HepG2 (cell line): Measurements from ENCODE around the gene TERC. TPM values are rescaled to one million over a fixed set of nuclear protein-coding genes. Genes with fewer than 3 reads are reported as not detected.

ENCODE experiments used
- ARHGAP35 ChIP-seq: sonication (generic); formaldehyde crosslinking; IDR thresholded peaks from 2 replicates; pipeline ENCODE4 v1.9.0; 2022; ENCODE audit warnings: mild to moderate bottlenecking, inconsistent platforms, moderate library complexity, missing genetic modification reagents, borderline replicate concordance
- FOXM1 ChIP-seq: sonication (generic); formaldehyde crosslinking; IDR thresholded peaks from 2 replicates; pipeline ENCODE4 v1.5.0; 2020; ENCODE audit warnings: missing genetic modification reagents
- HMGA1 ChIP-seq: sonication (generic); formaldehyde crosslinking; conservative IDR thresholded peaks from 2 replicates; pipeline ENCODE4 v1.4.0; 2020; ENCODE audit warnings: missing genetic modification reagents
- HNRNPK ChIP-seq: fragments of 200-400 bp; formaldehyde crosslinking; IDR thresholded peaks from 2 replicates; pipeline ENCODE4 v1.6.1; 2018; ENCODE audit warnings: low read length, low read depth, moderate library complexity, mild to moderate bottlenecking; ENCODE audit not compliant: poor library complexity, severe bottlenecking
- HOXA3 ChIP-seq: sonication (generic); formaldehyde crosslinking; IDR thresholded peaks from 2 replicates; pipeline ENCODE4 v1.5.0; 2020; ENCODE audit warnings: missing genetic modification reagents
- KDM5B ChIP-seq: sonication (generic); formaldehyde crosslinking; IDR thresholded peaks from 2 replicates; pipeline ENCODE4 v1.4.0; 2020; ENCODE audit warnings: missing genetic modification reagents, mild to moderate bottlenecking, borderline replicate concordance
- MXD4 ChIP-seq: IDR thresholded peaks from 2 replicates; pipeline ENCODE4 v1.6.1; 2016; ENCODE audit warnings: mild to moderate bottlenecking, missing biosample characterization, missing genetic modification reagents
- NBN ChIP-seq: fragments of 450-650 bp; conservative IDR thresholded peaks from 2 replicates; pipeline ENCODE4 v1.6.1; 2017
- PHF5A ChIP-seq: IDR thresholded peaks from one replicate; pipeline ENCODE4 v1.6.1; 2018; ENCODE audit warnings: low read depth, missing genetic modification reagents; ENCODE audit not compliant: unreplicated experiment
- SSRP1 ChIP-seq: IDR thresholded peaks from 2 replicates; pipeline ENCODE4 v1.6.1; 2016; ENCODE audit warnings: control low read depth
- THAP11 ChIP-seq: IDR thresholded peaks from 2 replicates; pipeline ENCODE4 v1.6.1; 2016; ENCODE audit warnings: missing biosample characterization, missing genetic modification reagents
- YY1 ChIP-seq: IDR thresholded peaks from 2 replicates; pipeline ENCODE4 v1.6.1; 2011; ENCODE audit warnings: low read length, low read depth, moderate library complexity, mild to moderate bottlenecking; ENCODE audit not compliant: insufficient read depth, insufficient replicate concordance
- ZFY ChIP-seq: sonication (generic); formaldehyde crosslinking; IDR thresholded peaks from 2 replicates; pipeline ENCODE4 v1.4.0; 2020; ENCODE audit warnings: missing genetic modification reagents
- ZNF367 ChIP-seq: sonication (generic); formaldehyde crosslinking; IDR thresholded peaks from 2 replicates; pipeline ENCODE4 v1.4.0; 2020; ENCODE audit warnings: missing genetic modification reagents, borderline replicate concordance
- ZNF709 ChIP-seq: sonication (generic); formaldehyde crosslinking; IDR thresholded peaks from 2 replicates; pipeline ENCODE4 v1.5.0; 2020; ENCODE audit warnings: mild to moderate bottlenecking, missing genetic modification reagents
- polyA plus RNA-seq, 8 experiments: library from polyadenylated mRNA; depleted of rRNA in 3 of 8; stranded (reverse) in 7 of 8; unstranded in 1 of 8; fragments of >200 nt; fragmentation: Illumina TruSeq in 4 of 8; extraction: Trizol in 4 of 8; gene quantifications; 2 replicates each; pipeline versions ENCODE4 v1.2.1 to v1.2.3, GENCODE V29; 2011 to 2016; ENCODE audit warnings: low read depth in 4 of 8, missing spikeins in 1 of 8, mixed read lengths in 1 of 8; ENCODE audit not compliant: insufficient read depth in 1 of 8
- total RNA-seq, 5 experiments: library from RNA; depleted of rRNA; stranded (reverse); fragments of >200 nt; fragmentation: Illumina TruSeq; extraction: Trizol; gene quantifications; 2 replicates each; pipeline ENCODE4 v1.2.3, GENCODE V29; 2016; ENCODE audit warnings: low read depth in 1 of 5
- TF ChIP-seq, protein P1 (sequence below): sonication (generic); formaldehyde crosslinking; IDR thresholded peaks from 2 replicates; pipeline ENCODE4 v1.4.0; 2020; ENCODE audit warnings: missing genetic modification reagents
- TF ChIP-seq, protein P2 (sequence below): sonication (generic); formaldehyde crosslinking; IDR thresholded peaks from 2 replicates; pipeline ENCODE4 v1.5.0; 2020; ENCODE audit warnings: missing genetic modification reagents
- TF ChIP-seq, protein P3 (sequence below): sonication (generic); formaldehyde crosslinking; IDR thresholded peaks from 2 replicates; pipeline ENCODE4 v1.5.0; 2020; ENCODE audit warnings: missing genetic modification reagents
- TF ChIP-seq, protein P4 (sequence below), 2 experiments: sonication (generic) in 1 of 2; formaldehyde crosslinking in 1 of 2; IDR thresholded peaks; 2 replicates each; pipeline versions ENCODE4 v1.4.0 to v1.6.1; 2018 to 2020; ENCODE audit warnings: missing genetic modification reagents in 2 of 2, borderline replicate concordance in 1 of 2, low read depth in 1 of 2, mild to moderate bottlenecking in 1 of 2, missing biosample characterization in 1 of 2

Gene TERC
- total and polyA plus RNA-seq, 2 of the 13 experiments (the other 11 are each of a cell fraction or from before 2014, with no cell fraction given): 1.3 to 74.6 TPM

DNA sequence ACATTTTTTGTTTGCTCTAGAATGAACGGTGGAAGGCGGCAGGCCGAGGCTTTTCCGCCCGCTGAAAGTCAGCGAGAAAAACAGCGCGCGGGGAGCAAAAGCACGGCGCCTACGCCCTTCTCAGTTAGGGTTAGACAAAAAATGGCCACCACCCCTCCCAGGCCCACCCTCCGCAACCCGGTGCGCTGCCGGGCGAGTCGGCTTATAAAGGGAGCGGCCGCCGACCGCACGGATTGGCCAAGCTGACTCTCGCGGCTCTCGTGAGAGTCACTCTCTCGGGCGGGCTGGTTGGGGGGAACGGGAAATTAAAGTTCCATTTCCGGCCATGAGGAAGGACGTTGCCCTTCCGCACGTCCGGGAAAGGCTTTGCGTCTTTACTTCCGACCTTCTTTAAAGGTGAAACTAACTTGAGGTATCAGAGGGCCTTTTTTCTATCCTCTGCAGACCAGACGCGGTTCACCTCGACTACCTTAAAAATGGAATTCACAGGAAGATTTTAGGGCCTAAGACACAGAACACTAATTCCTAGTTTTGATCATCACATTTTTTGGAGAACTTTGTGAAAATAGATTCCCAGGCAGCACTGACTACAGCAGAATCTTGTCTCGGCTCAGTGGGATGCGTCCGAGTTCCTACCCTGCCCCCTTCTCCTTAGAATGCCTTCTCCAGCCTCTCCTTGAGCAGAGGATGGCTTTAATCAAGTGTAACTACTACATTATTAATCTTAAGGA lies at the start of gene TERC (continued):
- TF ChIP-seq, protein P1, sequence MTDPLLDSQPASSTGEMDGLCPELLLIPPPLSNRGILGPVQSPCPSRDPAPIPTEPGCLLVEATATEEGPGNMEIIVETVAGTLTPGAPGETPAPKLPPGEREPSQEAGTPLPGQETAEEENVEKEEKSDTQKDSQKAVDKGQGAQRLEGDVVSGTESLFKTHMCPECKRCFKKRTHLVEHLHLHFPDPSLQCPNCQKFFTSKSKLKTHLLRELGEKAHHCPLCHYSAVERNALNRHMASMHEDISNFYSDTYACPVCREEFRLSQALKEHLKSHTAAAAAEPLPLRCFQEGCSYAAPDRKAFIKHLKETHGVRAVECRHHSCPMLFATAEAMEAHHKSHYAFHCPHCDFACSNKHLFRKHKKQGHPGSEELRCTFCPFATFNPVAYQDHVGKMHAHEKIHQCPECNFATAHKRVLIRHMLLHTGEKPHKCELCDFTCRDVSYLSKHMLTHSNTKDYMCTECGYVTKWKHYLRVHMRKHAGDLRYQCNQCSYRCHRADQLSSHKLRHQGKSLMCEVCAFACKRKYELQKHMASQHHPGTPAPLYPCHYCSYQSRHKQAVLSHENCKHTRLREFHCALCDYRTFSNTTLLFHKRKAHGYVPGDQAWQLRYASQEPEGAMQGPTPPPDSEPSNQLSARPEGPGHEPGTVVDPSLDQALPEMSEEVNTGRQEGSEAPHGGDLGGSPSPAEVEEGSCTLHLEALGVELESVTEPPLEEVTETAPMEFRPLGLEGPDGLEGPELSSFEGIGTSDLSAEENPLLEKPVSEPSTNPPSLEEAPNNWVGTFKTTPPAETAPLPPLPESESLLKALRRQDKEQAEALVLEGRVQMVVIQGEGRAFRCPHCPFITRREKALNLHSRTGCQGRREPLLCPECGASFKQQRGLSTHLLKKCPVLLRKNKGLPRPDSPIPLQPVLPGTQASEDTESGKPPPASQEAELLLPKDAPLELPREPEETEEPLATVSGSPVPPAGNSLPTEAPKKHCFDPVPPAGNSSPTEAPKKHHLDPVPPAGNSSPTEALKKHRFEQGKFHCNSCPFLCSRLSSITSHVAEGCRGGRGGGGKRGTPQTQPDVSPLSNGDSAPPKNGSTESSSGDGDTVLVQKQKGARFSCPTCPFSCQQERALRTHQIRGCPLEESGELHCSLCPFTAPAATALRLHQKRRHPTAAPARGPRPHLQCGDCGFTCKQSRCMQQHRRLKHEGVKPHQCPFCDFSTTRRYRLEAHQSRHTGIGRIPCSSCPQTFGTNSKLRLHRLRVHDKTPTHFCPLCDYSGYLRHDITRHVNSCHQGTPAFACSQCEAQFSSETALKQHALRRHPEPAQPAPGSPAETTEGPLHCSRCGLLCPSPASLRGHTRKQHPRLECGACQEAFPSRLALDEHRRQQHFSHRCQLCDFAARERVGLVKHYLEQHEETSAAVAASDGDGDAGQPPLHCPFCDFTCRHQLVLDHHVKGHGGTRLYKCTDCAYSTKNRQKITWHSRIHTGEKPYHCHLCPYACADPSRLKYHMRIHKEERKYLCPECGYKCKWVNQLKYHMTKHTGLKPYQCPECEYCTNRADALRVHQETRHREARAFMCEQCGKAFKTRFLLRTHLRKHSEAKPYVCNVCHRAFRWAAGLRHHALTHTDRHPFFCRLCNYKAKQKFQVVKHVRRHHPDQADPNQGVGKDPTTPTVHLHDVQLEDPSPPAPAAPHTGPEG: peak; percentile 26; the same call in 1 of the 2 replicates
- TF ChIP-seq, protein P2, sequence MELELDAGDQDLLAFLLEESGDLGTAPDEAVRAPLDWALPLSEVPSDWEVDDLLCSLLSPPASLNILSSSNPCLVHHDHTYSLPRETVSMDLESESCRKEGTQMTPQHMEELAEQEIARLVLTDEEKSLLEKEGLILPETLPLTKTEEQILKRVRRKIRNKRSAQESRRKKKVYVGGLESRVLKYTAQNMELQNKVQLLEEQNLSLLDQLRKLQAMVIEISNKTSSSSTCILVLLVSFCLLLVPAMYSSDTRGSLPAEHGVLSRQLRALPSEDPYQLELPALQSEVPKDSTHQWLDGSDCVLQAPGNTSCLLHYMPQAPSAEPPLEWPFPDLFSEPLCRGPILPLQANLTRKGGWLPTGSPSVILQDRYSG: no peak
- TF ChIP-seq FOXM1 (CRISPR knock-in tag) (no peak), KDM5B (CRISPR knock-in tag) (0 out of 2 replicates have a peak, but pooled peaks have one; percentile 0), ZNF709 (CRISPR knock-in tag) (peak; percentile 57; the same call in 1 of the 2 replicates), MXD4 (CRISPR knock-in tag) (0 out of 2 replicates have a peak, but pooled peaks have one; percentile 20), HOXA3 (CRISPR knock-in tag) (peak; percentile 74), PHF5A (CRISPR knock-in tag) (no peak), HNRNPK (peak; percentile 35), YY1 (peak; percentile 82), ZFY (peak; percentile 63), SSRP1 (CRISPR knock-in tag) (no peak), NBN (no peak), THAP11 (CRISPR knock-in tag) (peak; percentile 77), ARHGAP35 (CRISPR knock-in tag) (0 out of 2 replicates have a peak, but pooled peaks have one; percentile 17), ZNF367 (CRISPR knock-in tag) (no peak), HMGA1 (CRISPR knock-in tag) (no peak)
- TF ChIP-seq, protein P3, sequence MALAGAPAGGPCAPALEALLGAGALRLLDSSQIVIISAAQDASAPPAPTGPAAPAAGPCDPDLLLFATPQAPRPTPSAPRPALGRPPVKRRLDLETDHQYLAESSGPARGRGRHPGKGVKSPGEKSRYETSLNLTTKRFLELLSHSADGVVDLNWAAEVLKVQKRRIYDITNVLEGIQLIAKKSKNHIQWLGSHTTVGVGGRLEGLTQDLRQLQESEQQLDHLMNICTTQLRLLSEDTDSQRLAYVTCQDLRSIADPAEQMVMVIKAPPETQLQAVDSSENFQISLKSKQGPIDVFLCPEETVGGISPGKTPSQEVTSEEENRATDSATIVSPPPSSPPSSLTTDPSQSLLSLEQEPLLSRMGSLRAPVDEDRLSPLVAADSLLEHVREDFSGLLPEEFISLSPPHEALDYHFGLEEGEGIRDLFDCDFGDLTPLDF (CRISPR knock-in tag): no peak
- TF ChIP-seq, protein P4, sequence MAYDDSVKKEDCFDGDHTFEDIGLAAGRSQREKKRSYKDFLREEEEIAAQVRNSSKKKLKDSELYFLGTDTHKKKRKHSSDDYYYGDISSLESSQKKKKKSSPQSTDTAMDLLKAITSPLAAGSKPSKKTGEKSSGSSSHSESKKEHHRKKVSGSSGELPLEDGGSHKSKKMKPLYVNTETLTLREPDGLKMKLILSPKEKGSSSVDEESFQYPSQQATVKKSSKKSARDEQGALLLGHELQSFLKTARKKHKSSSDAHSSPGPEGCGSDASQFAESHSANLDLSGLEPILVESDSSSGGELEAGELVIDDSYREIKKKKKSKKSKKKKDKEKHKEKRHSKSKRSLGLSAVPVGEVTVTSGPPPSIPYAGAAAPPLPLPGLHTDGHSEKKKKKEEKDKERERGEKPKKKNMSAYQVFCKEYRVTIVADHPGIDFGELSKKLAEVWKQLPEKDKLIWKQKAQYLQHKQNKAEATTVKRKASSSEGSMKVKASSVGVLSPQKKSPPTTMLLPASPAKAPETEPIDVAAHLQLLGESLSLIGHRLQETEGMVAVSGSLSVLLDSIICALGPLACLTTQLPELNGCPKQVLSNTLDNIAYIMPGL (CRISPR knock-in tag; IDR thresholded peaks at IDR 0.05; ENCODE audit: borderline replicate concordance in 1 of 2, low read depth in 1 of 2): peak in 1 of 2 experiments; percentile 32; a peak in 2 of 4 replicates
